ENCODE results near the gene DPM2. TPM values are rescaled to one million over a fixed set of nuclear protein-coding genes. Genes with fewer than 3 reads are reported as not detected.

The DPM2 gene
- total and polyA plus RNA-seq, 12 donors: 7.2 to 31.1 (median 12.7) TPM

DNA sequence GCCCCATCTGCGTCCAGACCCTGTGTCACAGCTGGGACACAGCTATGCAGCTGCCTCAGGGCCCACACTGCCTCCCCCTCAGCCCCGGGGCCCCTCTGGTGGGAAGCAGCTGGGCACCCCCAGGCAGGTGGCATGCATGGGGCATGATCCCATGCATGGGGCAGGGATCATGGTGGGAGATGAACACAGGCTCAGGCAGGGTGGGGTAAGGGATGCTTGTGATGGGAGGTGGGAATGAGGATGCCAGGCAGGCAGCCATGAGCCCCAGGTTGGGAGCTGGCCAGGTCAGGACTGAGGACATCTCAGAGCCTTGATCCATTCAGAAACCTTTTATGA lies 23.5 kb upstream of the DPM2 start:
- Histone ChIP-seq H3K4me3 (no peak overlapping the region), H3K4me1 (peaks cover 24 to 59% (median 54%) of the 10 kb centered on the region in 9 donors), H3K27ac (peak overlapping the region in 7 of 10 donors; percentile 3 to 76 (median 62)), H3K27me3 (no peaks in the 10 kb centered on the region), H3K9me3 (peaks cover 0 to 3% (median 0%) of the 10 kb centered on the region in 11 donors), H3K36me3 (no peaks in the 10 kb centered on the region)
- ATAC-seq: no peak
- DNase-seq: peak in 1 of 2 donors; percentile 5
- intact Hi-C loops (cut with DNase I): loop anchor here in 1 of 10 donors (10.0 kb wide), 1 partner anchor 1284 kb away; no protein-coding TSS in a partner anchor
- 90 to 95% methylated on average over 2 of the region's 2 CpGs for WGBS, 2 donors
- TF ChIP-seq, protein P1, sequence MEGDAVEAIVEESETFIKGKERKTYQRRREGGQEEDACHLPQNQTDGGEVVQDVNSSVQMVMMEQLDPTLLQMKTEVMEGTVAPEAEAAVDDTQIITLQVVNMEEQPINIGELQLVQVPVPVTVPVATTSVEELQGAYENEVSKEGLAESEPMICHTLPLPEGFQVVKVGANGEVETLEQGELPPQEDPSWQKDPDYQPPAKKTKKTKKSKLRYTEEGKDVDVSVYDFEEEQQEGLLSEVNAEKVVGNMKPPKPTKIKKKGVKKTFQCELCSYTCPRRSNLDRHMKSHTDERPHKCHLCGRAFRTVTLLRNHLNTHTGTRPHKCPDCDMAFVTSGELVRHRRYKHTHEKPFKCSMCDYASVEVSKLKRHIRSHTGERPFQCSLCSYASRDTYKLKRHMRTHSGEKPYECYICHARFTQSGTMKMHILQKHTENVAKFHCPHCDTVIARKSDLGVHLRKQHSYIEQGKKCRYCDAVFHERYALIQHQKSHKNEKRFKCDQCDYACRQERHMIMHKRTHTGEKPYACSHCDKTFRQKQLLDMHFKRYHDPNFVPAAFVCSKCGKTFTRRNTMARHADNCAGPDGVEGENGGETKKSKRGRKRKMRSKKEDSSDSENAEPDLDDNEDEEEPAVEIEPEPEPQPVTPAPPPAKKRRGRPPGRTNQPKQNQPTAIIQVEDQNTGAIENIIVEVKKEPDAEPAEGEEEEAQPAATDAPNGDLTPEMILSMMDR (IDR thresholded peaks at IDR 0.05): no peak

DNA sequence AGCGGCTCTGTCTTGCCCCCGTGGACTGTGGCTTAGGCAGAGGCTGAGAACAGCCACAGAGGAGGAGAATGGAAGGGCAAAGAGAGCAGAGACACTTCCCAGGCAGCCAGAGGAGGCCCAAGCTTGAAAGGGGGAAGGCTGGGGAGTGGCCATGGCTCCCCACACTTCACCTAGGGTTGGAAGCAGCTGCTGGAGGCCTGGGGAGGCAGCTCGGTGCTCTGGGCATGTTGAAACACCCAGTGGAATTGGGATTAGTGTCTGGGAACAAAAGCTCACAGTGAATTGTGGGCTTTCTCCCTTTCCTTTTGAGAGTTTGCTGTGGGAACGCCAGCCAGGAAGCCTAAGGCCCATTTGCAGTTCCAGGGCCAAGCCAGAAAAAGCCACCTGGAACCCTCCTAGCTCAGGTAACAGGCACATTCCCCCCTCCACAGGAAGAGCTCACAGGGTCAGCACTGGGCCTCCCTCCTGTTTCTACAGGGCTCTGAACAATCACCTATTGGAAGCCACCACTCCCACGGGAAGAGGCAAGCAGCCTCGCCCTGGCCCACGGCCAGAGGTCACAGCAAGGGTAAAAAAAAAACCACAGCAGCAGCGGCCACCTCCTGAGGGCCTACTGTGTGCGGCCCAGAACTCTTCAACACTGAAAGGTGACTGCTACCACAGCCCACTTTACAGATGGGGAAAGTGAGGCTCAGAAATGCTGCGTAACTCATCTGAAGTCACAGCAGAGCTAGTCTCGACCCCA lies 22.9 kb upstream of the DPM2 start:
- Histone ChIP-seq H3K4me1 (peaks cover 20 to 59% (median 53%) of the 10 kb centered on the region in 9 donors), H3K9me3 (peaks cover 0 to 3% (median 0%) of the 10 kb centered on the region in 11 donors), H3K36me3 (no peaks in the 10 kb centered on the region), H3K27ac (peak overlapping the region in 9 of 10 donors; percentile 3 to 76 (median 51)), H3K4me3 (no peak overlapping the region), H3K27me3 (no peaks in the 10 kb centered on the region)
- TF ChIP-seq, protein P1 (IDR thresholded peaks at IDR 0.05): no peak
- DNase-seq: peak in 1 of 2 donors; percentile 21
- ATAC-seq: no peak
- WGBS, 2 donors: 41 to 46% methylated on average over 11 of the region's 11 CpGs
- intact Hi-C loops (cut with DNase I): loop anchor here in 1 of 10 donors (10.0 kb wide), 1 partner anchor 1284 kb away; no protein-coding TSS in a partner anchor

DNA sequence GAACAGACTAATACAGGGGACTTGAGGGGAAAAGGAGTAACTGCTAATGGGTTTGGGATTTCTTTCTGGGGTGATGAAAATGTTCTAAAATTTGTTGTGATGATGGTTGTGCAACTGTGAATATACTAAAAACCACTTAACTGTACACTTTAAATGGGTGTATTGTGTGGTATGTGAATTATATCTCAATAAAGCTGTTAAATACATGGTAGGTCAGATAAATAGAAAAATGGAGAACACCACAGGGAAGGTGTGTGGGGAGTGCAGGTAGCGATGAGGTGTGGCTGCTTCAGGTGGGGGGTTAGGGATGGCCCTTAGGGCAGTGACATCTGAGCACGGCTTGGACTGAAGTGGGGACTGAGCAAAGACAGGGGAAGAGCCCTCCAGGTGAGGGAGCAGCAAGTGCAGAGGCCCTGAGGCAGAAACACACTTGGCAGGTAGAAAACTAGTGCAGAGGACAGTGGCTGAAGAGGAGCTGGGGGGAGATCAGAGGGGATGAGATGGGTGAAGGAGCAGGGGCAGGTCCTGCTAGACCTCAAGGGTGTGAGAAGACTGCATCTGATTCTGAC lies 22.3 kb upstream of the DPM2 start:
- Histone ChIP-seq H3K36me3 (no peaks in the 10 kb centered on the region), H3K4me3 (no peak overlapping the region), H3K27ac (peak overlapping the region in 9 of 10 donors; percentile 3 to 76 (median 51)), H3K4me1 (peaks cover 14 to 59% (median 52%) of the 10 kb centered on the region in 9 donors), H3K27me3 (no peaks in the 10 kb centered on the region), H3K9me3 (peaks cover 0 to 3% (median 0%) of the 10 kb centered on the region in 11 donors)
- DNase-seq: no peak
- 93 to 96% methylated on average over 2 of the region's 2 CpGs for WGBS, 2 donors
- ATAC-seq: no peak
- intact Hi-C loops (cut with DNase I): loop anchor here in 2 of 10 donors (5.0 to 10.0 kb wide), 2 partner anchors 42 to 1285 kb away; no protein-coding TSS in a partner anchor
- TF ChIP-seq, protein P1 (IDR thresholded peaks at IDR 0.05): no peak

DNA sequence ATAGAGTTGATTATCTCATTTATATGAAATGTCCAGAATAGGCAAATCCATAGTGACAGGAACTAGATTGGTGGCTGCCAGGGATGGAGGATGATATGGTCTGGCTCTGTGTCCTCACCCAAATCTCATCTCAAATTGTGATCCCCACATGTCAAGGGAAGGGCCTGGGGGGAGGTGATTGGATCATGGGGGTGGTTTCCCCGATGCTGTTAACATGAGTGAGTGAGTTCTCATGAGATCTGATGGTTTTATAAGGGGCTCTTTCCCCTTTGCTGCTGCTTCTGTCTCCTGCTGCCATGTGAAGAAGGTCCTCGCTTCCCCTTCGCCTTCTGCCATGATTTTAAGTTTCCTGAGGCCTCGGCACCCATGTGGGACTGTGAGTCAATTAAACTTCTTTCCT lies 21.7 kb upstream of the DPM2 start:
- WGBS, 2 donors: 96 to 97% methylated on average over 4 of the region's 4 CpGs
- peaks cover 0 to 3% (median 0%) of the 10 kb centered on the region in 11 donors for H3K9me3 ChIP-seq
- TF ChIP-seq, protein P1 (IDR thresholded peaks at IDR 0.05): no peak
- H3K27me3 ChIP-seq: no peaks in the 10 kb centered on the region
- DNase-seq: no peak
- intact Hi-C loops (cut with DNase I): loop anchor here in 1 of 10 donors (5.0 kb wide), 1 partner anchor 43 kb away; no protein-coding TSS in a partner anchor
- H3K4me3 ChIP-seq: no peak overlapping the region
- H3K36me3 ChIP-seq: no peaks in the 10 kb centered on the region
- ATAC-seq: no peak
- H3K4me1 ChIP-seq: peaks cover 12 to 59% (median 52%) of the 10 kb centered on the region in 9 donors
- no peak overlapping the region for H3K27ac ChIP-seq

Measured in heart right ventricle (tissue), 16 donors.